Subcutaneous abdominal adipose tissue (tissue), 5 donors: Measurements from ENCODE around the gene WDR91.

Source experiments
- H3K27ac ChIP-seq: one replicate; pipeline ENCODE4 v1.7.0; 2013; ENCODE audit warnings: low read depth, mild to moderate bottlenecking, inconsistent platforms, low read length, moderate library complexity
- H3K27me3 ChIP-seq, 5 donors: one replicate each; pipeline ENCODE4 v1.7.0; 2013; ENCODE audit warnings: low read length in 5 of 5, inconsistent platforms in 1 of 5; ENCODE audit not compliant: control insufficient read depth in 5 of 5, insufficient read depth in 4 of 5
- H3K36me3 ChIP-seq, 5 donors: one replicate each; pipeline ENCODE4 v1.7.0; 2013; ENCODE audit warnings: low read length in 5 of 5; ENCODE audit not compliant: control insufficient read depth in 5 of 5, insufficient read depth in 5 of 5
- H3K4me1 ChIP-seq, 5 donors: one replicate each; pipeline ENCODE4 v1.7.0; 2013; ENCODE audit warnings: low read length in 5 of 5, mild to moderate bottlenecking in 3 of 5, moderate library complexity in 1 of 5; ENCODE audit not compliant: control insufficient read depth in 5 of 5, insufficient read depth in 5 of 5
- H3K4me3 ChIP-seq, 5 donors: one replicate each; pipeline ENCODE4 v1.7.0; 2013; ENCODE audit warnings: low read length in 5 of 5, low read depth in 1 of 5
- H3K9ac ChIP-seq, 5 donors: one replicate each; pipeline ENCODE4 v1.7.0; 2013; ENCODE audit warnings: low read length in 5 of 5, mild to moderate bottlenecking in 4 of 5, moderate library complexity in 3 of 5
- H3K9me3 ChIP-seq, 5 donors: one replicate each; pipeline ENCODE4 v1.7.0; 2013; ENCODE audit warnings: low read length in 5 of 5; ENCODE audit not compliant: control insufficient read depth in 5 of 5
- donor health status: healthy.
- donor health status: healthy.
- donor health status: healthy.
- donor health status: healthy.
- donor health status: healthy.

Gene WDR91

GRCh38 chr7:135200821-135201331 lies 10.4 kb downstream of the WDR91 start:
- Histone ChIP-seq H3K27ac (no peak overlapping the region), H3K9ac (no peak overlapping the region), H3K36me3 (peaks cover 28 to 99% (median 80%) of the 10 kb centered on the region in 5 donors), H3K9me3 (no peaks in the 10 kb centered on the region), H3K27me3 (no peaks in the 10 kb centered on the region), H3K4me3 (no peak overlapping the region), H3K4me1 (peaks cover 0 to 9% (median 0%) of the 10 kb centered on the region in 5 donors)

GRCh38 chr7:135199439-135199838 lies 11.9 kb downstream of the WDR91 start:
- no peaks in the 10 kb centered on the region for H3K27me3 ChIP-seq
- peaks cover 28 to 99% (median 74%) of the 10 kb centered on the region in 5 donors for H3K36me3 ChIP-seq
- no peak overlapping the region for H3K9ac ChIP-seq
- no peak overlapping the region for H3K27ac ChIP-seq
- H3K9me3 ChIP-seq: no peaks in the 10 kb centered on the region
- H3K4me3 ChIP-seq: no peak overlapping the region
- H3K4me1 ChIP-seq: peaks cover 0 to 10% (median 2%) of the 10 kb centered on the region in 5 donors

- no peaks in the 10 kb centered on the region for H3K27me3 ChIP-seq
- no peak overlapping the region for H3K4me3 ChIP-seq
- peaks cover 0 to 5% (median 2%) of the 10 kb centered on the region in 5 donors for H3K4me1 ChIP-seq
- no peak overlapping the region for H3K27ac ChIP-seq
- H3K9me3 ChIP-seq: no peaks in the 10 kb centered on the region
- peaks cover 24 to 99% (median 75%) of the 10 kb centered on the region in 5 donors for H3K36me3 ChIP-seq
- H3K9ac ChIP-seq: no peak overlapping the region
Measured at GRCh38 chr7:135197906-135198655, 13.2 kb downstream of the WDR91 start.

- no peak overlapping the region for H3K9ac ChIP-seq
Measured at GRCh38 chr7:135197343-135197742, 14.0 kb downstream of the WDR91 start.

GRCh38 chr7:135195968-135196629 lies 15.2 kb downstream of the WDR91 start:
- Histone ChIP-seq H3K27me3 (no peaks in the 10 kb centered on the region), H3K27ac (no peak overlapping the region), H3K9ac (no peak overlapping the region), H3K4me3 (no peak overlapping the region), H3K36me3 (peaks cover 13 to 94% (median 71%) of the 10 kb centered on the region in 5 donors), H3K9me3 (no peaks in the 10 kb centered on the region), H3K4me1 (peaks cover 0 to 5% (median 2%) of the 10 kb centered on the region in 5 donors)

More at GRCh38 chr7:135197343-135197742, 14.0 kb downstream of the WDR91 start:
- Histone ChIP-seq H3K27ac (no peak overlapping the region), H3K4me1 (peaks cover 0 to 5% (median 2%) of the 10 kb centered on the region in 5 donors), H3K4me3 (no peak overlapping the region), H3K27me3 (no peaks in the 10 kb centered on the region), H3K36me3 (peaks cover 21 to 99% (median 76%) of the 10 kb centered on the region in 5 donors), H3K9me3 (no peaks in the 10 kb centered on the region)

- Histone ChIP-seq H3K9me3 (no peaks in the 10 kb centered on the region), H3K9ac (no peak overlapping the region), H3K27me3 (no peaks in the 10 kb centered on the region), H3K27ac (no peak overlapping the region), H3K36me3 (peaks cover 12 to 87% (median 68%) of the 10 kb centered on the region in 5 donors), H3K4me3 (no peak overlapping the region), H3K4me1 (peaks cover 0 to 7% (median 4%) of the 10 kb centered on the region in 5 donors)
Measured at GRCh38 chr7:135195156-135195555, 16.2 kb downstream of the WDR91 start.

- H3K36me3 ChIP-seq: peaks cover 7 to 84% (median 65%) of the 10 kb centered on the region in 5 donors
- no peaks in the 10 kb centered on the region for H3K9me3 ChIP-seq
- no peak overlapping the region for H3K27ac ChIP-seq
- H3K4me1 ChIP-seq: peaks cover 2 to 10% (median 6%) of the 10 kb centered on the region in 5 donors
- H3K27me3 ChIP-seq: no peaks in the 10 kb centered on the region
- no peak overlapping the region for H3K9ac ChIP-seq
- H3K4me3 ChIP-seq: no peak overlapping the region
Measured at GRCh38 chr7:135194494-135195095, 16.7 kb downstream of the WDR91 start.

GRCh38 chr7:135193615-135194081 lies 17.7 kb downstream of the WDR91 start:
- H3K27ac ChIP-seq: no peak overlapping the region
- H3K4me3 ChIP-seq: no peak overlapping the region
- no peaks in the 10 kb centered on the region for H3K9me3 ChIP-seq
- H3K36me3 ChIP-seq: peaks cover 3 to 83% (median 65%) of the 10 kb centered on the region in 5 donors
- H3K4me1 ChIP-seq: peaks cover 2 to 18% (median 11%) of the 10 kb centered on the region in 5 donors
- H3K27me3 ChIP-seq: no peaks in the 10 kb centered on the region
- no peak overlapping the region for H3K9ac ChIP-seq

GRCh38 chr7:135192914-135193536 lies 18.3 kb downstream of the WDR91 start:
- Histone ChIP-seq H3K9me3 (no peaks in the 10 kb centered on the region), H3K27me3 (no peaks in the 10 kb centered on the region), H3K4me1 (peaks cover 2 to 18% (median 11%) of the 10 kb centered on the region in 5 donors), H3K27ac (no peak overlapping the region), H3K4me3 (no peak overlapping the region), H3K36me3 (peaks cover 3 to 83% (median 67%) of the 10 kb centered on the region in 5 donors), H3K9ac (no peak overlapping the region)
